Transverse colon (tissue), 4 donors: ENCODE measurements around the gene ZNF687.

ENCODE experiments used
- CTCF ChIP-seq, 5 experiments: fragments of 200-600 bp in 3 of 5; fragments of 450-650 bp in 2 of 5; sonication (generic) in 3 of 5; IDR thresholded peaks; 1 replicate in 2 of 5; 2 replicates in 3 of 5; pipeline ENCODE4 v1.5.1; 2016 to 2017; ENCODE audit warnings: antibody characterized with exemption in 5 of 5, inconsistent platforms in 3 of 5, mild to moderate bottlenecking in 2 of 5, moderate library complexity in 1 of 5
- EP300 ChIP-seq: sonication (generic); formaldehyde crosslinking; IDR thresholded peaks from one replicate; pipeline ENCODE4 v1.6.1; 2017; ENCODE audit warnings: antibody characterized with exemption, low read depth
- POLR2A ChIP-seq: fragments of 450-650 bp; IDR thresholded peaks from one replicate; pipeline ENCODE4 v1.6.1; 2016; ENCODE audit warnings: antibody characterized with exemption, mild to moderate bottlenecking, moderate library complexity
- POLR2AphosphoS5 ChIP-seq, 3 donors: sonication (generic); formaldehyde crosslinking; IDR thresholded peaks; one replicate each; pipeline ENCODE4 v1.6.1; 2016; ENCODE audit warnings: antibody characterized with exemption in 3 of 3

GRCh38 chr1:151235235-151235634 is 46.9 kb upstream of the ZNF687 start:
- no peak for TF ChIP-seq CTCF (IDR thresholded peaks at IDR 0.05)
- no peak for TF ChIP-seq POLR2A
- TF ChIP-seq EP300, result no peak
- no peak for TF ChIP-seq POLR2AphosphoS5 (IDR thresholded peaks at IDR 0.05)
